Measurements from ENCODE around the gene MT1A.
"Not testable (repeated sequence)": the region's sequence is repeated elsewhere in the genome, so short reads cannot be mapped to it uniquely, and the experiment has no call there.

Gene MT1A

DNA sequence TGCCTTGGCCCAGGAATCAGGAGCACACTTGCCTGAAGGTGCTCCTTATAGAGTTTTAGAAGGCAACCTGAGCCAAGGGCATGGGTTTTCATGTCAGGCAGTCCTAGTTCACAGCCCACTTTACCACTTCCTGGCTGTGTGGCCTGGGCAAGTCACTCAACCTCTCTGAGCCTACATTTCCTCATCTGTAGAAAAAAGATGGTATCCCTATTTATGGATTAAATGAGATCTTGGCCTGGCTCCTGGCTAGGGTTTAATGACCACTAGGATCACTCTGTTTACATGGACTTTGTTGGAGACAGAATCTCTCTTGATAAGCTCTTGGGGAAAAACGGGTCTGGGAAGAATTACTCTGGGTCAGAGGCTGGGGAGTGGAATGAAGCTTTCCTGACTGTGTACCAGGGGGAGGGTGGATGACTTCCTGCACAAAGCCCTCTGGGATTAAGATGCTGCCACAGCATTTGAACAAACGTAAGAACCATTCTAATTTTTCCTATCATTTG lies 27.8 kb upstream of the MT1A start:
- DNase-seq: no peak

DNA sequence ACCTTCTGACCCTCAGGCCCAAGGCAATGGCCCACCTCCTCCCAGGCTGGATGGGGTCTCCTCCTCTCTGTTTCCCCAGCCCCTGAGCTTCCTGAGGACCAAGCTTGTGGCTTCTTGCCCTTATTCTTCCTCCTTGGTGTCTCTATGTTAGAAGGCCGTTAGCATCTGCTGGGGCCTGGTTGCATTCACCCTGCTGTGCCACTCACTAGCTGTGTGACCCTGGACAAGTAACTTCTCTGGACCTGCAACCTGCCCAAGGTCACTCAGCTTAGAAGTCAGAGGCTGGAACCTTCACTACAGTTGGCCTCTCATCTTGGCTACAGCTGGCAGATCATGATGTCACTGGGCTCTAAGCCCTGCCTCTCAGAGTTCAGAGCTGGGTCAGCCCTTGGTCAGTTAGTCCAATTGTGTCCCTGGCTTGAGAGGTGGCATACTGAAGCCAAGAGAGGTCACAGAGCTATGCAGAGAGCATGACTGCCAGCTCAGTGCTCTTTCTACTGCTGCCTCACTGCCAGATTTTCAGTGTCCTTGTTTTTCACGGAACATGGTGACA lies 27.1 kb upstream of the MT1A start:
- no peak for DNase-seq

DNA sequence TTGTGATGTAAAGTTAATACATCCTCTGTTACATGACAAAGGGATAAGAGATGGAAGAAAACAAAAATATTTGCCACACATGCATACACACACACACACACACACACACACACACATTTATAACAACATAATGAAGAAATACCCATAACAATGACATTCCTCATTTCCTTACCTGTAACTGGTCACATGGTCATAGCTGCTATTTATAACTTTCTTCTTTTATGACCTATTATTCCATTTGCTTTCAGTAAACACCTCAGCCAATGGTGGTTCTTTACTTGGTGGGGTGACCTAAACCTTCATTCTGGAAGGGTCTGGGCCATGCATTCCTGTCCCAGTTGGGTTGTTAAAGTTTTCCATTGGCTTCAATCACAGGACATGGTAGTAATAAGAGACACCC lies 24.8 kb upstream of the MT1A start:
- no peak for DNase-seq

DNA sequence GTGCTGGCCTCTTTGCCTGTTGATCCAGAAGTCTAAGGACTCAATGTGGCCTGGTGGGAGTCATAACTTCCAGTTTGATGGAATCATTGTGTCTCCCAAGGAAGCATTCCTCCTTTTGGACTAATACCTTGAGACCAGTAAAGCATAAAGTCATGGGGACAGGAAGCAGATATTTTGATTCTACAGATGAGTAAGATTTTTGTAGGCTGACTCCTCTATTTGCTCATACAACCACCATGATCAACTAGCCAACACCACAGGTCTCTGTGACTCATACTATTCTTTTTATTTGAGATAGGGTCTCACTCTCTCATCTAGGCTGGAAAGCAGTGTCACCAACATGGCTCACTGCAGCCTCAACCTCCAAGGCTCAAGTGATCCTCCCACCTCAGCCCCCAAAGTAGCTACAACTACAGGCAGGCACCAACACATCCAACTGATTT lies 23.9 kb upstream of the MT1A start:
- no peak for DNase-seq

DNA sequence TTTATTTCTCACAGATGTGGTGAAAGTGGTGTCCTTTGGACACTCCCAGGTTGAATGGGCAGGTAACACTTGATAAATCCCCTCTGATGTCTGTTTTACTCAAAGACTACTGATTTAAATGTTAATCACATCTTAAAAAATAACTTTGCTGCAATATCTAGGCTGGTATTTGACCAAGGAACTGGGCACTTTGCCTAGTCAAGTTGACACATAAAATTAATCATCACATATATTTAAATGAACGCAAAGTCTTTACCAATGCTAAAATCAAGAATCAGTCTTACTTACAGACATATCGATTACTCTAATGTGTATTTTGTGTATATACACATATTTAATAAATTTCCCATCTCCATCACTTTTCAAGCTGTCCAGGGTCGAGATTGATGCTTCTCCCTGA lies 23.1 kb upstream of the MT1A start:
- DNase-seq: no peak

DNA sequence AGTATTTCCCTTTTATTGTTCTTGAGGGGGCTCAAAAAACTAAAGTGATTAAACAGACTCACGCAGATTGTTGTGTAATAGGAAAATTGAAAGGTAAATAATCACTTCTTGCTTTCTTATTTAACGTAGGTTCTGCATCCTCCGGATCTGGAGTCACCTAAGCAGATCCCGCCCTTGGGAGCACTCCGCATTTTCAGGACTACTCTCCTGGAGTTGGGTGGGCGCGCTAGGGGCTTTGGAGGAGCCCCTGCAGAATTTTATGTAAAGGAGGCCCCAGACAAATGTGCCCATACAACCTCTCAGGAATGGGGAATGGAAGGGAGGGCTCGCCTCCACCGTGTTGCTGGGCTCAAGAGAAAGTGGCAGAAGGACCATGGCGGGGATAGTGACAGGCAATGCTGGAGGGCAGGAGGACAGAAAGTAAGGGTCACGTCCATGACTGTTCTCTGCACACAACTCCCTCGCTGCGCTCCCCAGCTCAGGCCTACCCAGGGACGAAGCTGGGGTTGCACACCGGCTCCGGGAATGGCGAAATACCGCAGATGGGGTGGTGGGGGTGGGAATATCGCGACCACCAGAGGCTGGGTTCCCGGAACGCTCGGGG lies 21.8 kb upstream of the MT1A start:
- DNase-seq: no peak

DNA sequence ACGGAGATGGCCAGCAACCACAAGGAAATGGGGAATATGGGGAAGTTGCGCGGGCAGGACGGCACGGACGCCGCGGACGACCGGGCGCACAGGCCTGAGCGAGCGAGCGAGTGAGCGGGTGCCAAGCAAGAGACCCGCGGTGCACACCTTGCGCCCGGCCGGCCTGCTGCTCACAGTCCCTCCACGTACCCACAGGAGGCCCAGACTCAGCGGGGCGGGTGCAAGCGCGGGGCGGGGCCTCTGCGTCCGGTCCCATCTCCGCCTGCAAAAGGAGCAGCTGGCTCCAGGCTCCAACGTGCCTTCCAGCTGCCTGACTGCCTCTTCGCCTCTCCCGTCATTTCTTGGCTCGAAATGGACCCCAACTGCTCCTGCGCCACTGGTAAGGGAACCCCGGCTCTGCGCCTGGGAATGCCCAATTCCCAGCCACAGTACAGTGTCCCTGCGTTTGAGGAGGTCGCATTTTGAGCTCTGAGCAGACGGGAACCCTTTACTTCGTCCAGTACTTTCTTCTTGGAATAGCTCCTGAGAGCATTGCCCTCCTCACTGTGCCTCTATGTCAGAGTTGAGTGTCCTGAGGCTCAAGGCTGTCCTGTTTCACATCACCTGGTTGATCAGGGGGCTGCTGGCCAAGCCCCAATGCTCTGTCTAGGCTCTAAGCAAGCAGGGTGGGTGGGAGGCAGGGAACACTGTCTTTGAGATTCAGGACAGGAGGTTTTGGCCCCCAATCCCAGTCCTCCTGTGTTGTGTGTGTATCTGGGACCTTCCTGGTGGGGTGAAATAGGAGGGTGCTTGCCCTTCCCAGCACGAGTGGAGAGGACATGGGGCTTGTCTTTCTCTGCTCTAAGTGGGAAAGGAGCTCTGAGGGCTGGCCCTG lies 21.0 kb upstream of the MT1A start:
- DNase-seq: no peak

DNA sequence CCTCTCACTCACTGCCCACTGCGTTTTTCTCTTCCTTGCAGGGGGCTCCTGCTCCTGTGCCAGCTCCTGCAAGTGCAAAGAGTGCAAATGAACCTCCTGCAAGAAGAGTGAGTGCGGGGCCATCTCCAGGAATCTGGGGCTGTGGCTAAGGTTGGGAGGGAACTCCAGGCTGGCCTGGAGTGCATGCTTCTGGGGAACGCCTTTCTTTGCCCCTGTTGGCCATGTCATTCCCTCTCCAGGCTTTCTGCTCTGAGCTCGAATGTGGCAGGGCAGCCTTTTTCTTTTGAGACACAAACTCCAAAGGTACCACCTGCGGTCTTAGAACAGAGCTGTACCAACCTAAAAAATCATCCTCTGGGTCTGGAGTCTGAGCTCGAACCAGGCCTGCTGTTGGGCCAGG lies 20.3 kb upstream of the MT1A start:
- no peak for DNase-seq

DNA sequence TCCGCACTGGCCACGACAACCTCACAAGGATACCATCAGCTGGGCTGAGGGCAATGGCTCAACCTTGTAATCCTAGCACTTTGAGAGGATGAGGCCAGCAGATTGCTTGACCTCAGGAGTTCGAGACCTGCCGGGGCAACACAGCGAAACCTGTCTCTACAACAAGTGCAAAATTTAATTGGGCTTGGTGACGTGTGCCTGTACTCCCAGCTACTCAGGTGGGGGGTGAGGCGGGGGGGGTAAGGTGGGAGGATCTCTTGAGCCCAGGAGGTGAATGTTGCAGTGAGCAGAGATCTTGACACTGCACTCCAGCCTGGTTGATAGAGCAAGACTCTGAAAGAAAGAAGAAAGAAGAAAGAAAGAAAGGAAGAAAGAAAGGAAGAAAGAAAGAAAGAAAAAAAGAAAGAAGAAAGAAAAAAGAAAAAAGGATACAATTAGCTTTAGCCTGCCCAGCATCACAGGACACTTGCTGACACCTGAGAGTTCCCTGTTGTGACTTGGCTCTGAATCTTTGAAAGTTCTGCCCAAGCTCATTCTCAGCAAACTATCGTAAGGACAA lies 18.0 kb upstream of the MT1A start:
- DNase-seq: no peak

DNA sequence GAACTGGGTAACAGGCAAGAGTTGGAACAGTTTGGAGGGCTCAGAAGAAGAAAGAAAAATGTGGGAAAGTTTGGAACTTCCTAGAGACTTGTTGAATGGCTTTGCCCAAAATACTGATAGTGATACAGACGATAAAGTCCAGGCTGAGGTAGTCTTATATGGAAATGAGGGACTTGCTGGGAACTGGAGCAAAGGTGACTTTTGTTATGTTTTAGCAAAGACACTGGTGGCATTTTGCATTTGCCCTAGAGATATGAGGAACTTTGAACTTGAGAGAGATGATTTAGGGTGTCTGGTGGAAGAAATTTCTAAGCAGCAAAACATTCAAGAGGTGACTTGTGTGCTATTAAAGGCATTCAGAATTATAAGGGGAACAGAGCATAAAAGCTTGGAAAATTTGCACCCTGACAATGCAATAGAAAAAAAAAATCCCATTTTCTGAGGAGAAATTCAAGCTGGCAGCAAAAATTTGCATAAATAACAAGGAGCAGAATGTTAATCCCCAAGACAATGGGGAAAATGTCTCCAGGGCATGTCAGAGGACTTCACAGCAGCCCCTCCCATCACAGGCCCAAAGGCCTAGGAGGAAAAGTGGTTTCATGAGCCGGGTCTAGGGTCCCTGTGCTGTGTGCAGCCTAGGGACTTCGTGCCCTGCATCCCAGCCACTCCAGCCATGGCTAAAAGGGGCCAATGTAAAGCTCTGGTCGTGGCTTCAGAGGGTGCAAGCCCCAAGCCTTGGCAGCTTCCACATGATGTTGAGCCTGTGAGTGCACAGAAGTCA lies 16.6 kb upstream of the MT1A start:
- DNase-seq: not testable (repeated sequence)

DNA sequence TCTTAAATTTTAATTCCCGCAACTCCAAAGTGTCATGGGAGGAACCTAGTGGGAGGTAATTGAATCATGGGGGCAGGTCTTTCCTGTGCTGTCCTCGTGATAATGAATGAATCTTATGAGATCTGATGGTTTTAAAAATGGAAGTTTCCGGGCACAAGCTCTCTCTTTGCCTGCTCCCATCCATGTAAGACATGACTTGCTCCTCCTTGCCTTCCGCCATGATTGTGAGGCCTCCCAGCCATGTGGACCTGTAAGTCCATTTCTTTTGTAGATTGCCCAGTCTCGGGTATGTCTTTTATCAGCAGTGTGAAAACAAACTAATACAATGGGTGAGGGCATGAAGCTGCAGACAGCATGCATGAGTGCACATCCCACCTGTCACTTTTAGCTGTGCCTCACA lies 15.3 kb upstream of the MT1A start:
- DNase-seq: not testable (repeated sequence)

DNA sequence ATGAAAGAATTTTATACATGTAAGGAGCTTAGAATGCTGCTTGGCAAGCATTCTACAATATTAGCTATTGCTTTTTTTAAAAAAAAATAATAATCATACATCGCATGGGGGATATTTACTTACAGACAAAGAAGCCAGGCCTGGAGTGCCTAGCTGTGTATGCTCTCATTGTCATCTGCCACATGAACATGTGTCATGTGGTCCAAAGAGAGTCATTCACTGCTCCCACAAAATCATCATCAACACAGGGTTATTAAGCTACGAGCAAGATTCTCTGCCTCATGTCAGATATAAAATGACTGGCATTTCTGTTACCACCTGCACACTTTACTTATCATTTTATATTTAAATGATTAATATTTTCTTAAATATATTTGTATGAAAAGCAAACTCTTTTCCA lies 14.8 kb upstream of the MT1A start:
- DNase-seq: no peak

DNA sequence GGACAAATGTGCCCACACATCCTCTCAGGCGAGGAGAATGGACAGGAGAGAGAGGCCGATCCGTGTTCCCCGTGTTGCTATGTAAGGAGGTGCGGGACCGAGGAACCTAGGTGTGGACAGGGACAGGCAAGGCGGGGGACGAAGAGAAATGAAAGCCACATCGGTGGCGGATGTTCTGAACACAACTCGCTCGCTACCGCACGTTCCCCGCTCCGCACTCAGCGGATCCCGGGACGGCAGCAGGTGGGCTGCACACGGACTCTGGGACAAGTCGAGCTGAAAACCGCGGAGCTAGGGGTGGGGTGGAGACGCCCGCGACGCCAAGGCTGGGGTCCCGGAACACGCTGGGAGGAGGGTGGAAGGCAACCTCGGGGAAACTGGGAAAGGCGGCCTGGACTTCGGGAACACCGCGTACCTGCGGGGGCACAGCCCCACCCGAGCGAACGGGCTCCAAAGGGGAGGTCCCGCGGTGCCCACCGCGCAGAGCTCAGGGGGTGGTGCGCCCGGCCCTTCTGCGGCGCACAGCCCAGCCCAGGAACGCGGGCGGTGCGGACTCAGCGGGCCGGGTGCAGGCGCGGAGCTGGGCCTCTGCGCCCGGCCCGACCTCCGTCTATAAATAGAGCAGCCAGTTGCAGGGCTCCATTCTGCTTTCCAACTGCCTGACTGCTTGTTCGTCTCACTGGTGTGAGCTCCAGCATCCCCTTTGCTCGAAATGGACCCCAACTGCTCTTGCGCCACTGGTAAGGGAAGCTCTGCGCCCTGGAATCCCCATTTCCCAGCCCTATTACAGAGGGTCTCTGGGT lies 13.1 kb upstream of the MT1A start, which contains the start of gene MT1E:
MT1E (plus strand) TSS at position 642 of the 803 bp plus-strand sequence; CDS start at position 713, 71 bp downstream.
- no peak for DNase-seq

DNA sequence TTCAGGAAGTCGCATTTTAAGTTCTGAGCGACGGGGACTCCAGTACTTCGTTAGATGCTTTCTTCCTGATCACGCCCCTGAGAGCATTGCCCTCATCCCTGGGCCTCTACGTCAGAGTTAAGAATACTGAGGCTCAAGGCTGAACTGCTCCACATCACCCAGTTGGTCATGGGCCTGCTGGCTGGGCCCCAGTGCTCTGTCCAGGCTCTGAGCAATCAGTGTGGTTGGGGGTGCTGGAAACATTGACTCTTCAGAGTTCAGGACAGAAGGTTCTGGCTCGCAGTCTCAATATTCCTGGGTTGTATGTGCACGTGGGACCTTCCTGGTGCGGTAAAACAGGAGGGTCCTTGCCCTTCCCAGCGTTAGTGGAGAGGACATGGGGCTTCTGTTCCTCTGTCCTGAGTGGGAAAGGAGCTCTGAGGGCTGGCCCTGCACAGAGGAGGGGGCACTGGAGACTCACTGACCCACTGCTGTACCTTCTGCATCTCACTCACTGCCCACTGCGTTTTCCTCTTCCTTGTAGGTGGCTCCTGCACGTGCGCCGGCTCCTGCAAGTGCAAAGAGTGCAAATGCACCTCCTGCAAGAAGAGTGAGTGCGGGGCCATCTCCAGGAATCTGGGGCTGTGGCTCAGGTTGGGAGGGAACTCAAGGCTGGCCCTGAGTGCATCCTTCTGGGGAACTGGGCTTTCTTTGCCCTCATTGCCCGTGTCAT lies 12.4 kb upstream of the MT1A start:
- no peak for DNase-seq

DNA sequence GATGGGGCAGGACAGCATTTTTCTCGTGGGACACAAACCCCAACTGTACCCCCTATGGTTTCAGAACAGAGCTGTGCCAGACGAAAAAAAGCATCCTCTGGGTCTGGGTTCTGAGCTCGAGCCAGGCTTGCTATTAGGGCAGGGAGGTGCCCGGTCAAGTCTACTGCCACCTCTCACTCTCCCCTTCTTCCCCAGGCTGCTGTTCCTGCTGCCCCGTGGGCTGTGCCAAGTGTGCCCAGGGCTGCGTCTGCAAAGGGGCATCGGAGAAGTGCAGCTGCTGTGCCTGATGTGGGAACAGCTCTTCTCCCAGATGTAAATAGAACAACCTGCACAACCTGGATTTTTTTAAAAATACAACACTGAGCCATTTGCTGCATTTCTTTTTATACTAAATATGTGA lies 11.8 kb upstream of the MT1A start:
- no peak for DNase-seq

DNA sequence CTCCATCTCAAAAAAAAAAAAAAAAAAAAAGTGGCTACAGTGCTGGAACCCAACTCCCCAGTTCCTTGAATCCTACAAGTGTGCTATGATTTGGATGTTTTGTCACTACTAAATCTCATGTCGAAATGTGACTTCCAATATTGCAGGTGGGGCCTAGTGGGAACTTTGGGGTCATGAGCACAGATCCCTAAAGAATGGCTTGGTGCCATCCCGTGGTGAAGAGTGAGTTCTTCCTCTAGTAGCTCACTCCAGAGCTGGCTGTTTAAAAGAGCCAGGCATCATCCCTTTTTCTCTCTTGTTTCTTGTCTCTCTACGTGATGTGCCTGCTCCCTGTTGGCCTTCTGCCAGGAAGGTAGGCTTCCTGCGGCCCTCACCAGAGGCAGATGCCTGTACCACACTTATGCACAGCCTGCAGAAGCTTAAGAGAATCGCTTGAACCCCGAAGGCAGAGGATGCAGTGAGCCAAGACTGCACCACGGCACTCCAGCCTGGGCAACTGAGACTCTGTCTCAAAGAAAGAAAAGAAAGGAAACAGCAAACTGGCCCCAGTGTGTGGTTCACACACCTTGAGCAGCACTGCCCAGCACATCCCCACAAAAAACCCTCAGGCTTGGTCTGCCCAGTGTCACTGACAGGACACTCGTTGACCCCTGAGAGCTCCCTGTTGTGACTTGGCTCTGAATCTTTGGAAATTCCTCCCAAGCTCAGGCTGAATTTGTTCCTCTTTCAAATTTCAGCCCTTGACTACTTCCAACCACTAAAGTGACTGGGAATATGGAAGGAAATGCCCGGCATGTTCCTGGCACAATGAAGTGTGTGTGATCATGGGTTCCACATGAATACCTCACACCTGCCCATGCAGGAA lies 9.7 kb upstream of the MT1A start:
- DNase-seq: no peak

DNA sequence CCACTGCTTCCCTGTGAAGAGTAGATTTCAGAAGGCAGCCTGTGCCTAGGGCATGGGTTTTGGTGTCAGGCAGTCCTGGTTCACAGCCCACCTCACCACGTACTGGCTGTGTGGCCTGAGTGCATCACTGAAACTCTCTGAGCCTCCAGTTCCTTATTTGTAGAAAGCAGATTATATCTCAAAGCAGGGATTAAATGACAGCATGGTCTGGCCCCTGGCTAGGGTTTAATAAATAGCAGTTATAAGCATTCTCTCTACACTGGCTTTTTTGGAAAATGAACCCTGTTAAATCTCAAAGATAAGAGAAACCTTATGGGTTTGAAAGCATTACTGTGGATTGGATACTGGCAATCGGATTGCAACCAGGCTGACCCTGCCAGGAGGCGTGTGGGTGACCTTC lies 8.9 kb upstream of the MT1A start:
- DNase-seq: no peak

DNA sequence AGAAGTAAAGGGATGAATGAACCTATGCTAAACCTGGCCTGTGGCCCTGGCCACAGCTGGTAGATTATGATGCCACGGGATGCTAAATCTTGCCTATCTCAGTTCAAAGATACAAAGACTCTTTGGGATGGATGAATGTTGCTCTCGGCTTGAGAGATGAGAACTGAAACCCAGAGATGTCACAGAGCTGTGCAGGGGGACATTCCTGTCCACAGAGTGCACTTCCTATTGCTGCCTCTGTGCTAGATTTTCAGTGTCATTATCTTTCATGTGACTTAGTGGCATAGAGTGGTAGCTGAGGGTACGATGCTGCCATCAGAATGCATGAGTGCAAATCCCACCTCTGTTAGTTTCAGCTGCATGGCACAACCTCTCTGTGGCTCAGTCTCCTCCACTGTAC lies 8.3 kb upstream of the MT1A start:
- no peak for DNase-seq

DNA sequence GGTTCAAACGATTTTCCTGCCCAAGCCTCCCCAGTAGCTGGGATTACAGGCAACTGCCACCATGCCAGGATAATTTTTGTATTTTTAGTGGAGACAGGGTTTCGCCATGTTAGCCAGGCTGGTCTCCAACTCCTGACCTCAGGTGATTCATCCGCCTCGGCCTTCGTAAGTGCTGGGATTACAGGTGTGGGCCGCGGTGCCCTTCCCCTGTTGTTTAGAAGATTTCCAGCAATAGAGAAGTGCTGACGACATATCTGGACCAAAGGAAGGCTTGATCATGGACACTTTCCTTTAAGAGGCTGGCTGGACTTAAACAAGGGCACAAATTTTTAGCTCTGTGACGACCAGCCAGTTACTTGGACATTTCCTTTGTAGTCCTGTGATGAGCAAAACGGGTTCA lies 7.3 kb upstream of the MT1A start:
- no peak for DNase-seq

DNA sequence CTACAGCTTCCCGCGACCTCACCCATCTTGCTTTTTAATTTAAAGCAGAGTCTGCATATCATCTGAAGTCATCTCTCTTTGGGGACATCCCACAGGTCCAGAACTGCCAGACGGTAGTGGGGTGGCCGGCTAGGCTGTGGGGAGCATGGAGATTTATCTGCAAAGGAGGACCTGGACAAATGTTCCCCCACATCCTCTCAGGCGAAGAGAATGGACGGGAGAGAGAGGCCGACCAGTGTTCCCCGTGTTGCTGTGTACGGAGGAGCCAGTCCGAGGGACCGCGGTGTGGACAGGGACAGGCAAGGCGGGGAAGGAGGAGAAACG lies 6.7 kb upstream of the MT1A start:
- no peak for DNase-seq
